Stimulated activated naive CD4-positive, alpha-beta T cell treated with Interleukin-2 at 50 U/mL for 16 hours (primary cell): ENCODE measurements around the gene PACSIN1.

ENCODE experiments used
- DNase-seq: peaks from one replicate; lab custom pipeline; 2025; lab: John Stamatoyannopoulos, UW

The PACSIN1 gene

GRCh38 chr6:34544776-34545471 is 79.0 kb downstream of the PACSIN1 start:
- no peak for DNase-seq

GRCh38 chr6:34546551-34547321 is 80.9 kb downstream of the PACSIN1 start:
- no peak for DNase-seq

GRCh38 chr6:34547701-34548644 is 82.1 kb downstream of the PACSIN1 start:
- DNase-seq: no peak

- DNase-seq: no peak
Observed at GRCh38 chr6:34549026-34549803, 83.3 kb downstream of the PACSIN1 start.

- no peak for DNase-seq
Observed at GRCh38 chr6:34549804-34550202, 83.9 kb downstream of the PACSIN1 start.

GRCh38 chr6:34551720-34552119 is 85.8 kb downstream of the PACSIN1 start:
- DNase-seq: no peak

GRCh38 chr6:34552620-34553019 is 86.7 kb downstream of the PACSIN1 start:
- no peak for DNase-seq

- no peak for DNase-seq
Observed at GRCh38 chr6:34553146-34553545, 87.3 kb downstream of the PACSIN1 start.

GRCh38 chr6:34553750-34554149 is 87.9 kb downstream of the PACSIN1 start:
- no peak for DNase-seq

- DNase-seq: no peak
Observed at GRCh38 chr6:34554291-34555006, 88.6 kb downstream of the PACSIN1 start.

- DNase-seq: no peak
Observed at GRCh38 chr6:34555007-34555322, 89.1 kb downstream of the PACSIN1 start.

- DNase-seq: no peak
Observed at GRCh38 chr6:34555328-34555727, 89.5 kb downstream of the PACSIN1 start.

GRCh38 chr6:34556031-34556471 is 90.2 kb downstream of the PACSIN1 start, which contains the start of gene SPDEF:
Gene SPDEF (minus strand): TSS chr6:34556329. CDS start chr6:34544455, 11,874 bp downstream.
- DNase-seq: no peak

GRCh38 chr6:34556493-34556892 is 90.6 kb downstream of the PACSIN1 start:
- DNase-seq: no peak

GRCh38 chr6:34557228-34557627 is 91.4 kb downstream of the PACSIN1 start:
- DNase-seq: no peak

- DNase-seq: no peak
Observed at GRCh38 chr6:34558172-34558714, 92.4 kb downstream of the PACSIN1 start.

- DNase-seq: no peak
Observed at GRCh38 chr6:34559651-34560365, 93.9 kb downstream of the PACSIN1 start.

- no peak for DNase-seq
Observed at GRCh38 chr6:34560366-34561226, 94.7 kb downstream of the PACSIN1 start.

- DNase-seq: no peak
Observed at GRCh38 chr6:34561227-34561530, 95.3 kb downstream of the PACSIN1 start.
